Heart left ventricle (tissue), 13 donors: ENCODE measurements around the gene SERPINB13.

Source experiments
- CTCF ChIP-seq, 12 donors: fragments of 200-600 bp; sonication (generic) in 4 of 12; IDR thresholded peaks; one replicate each; pipeline versions ENCODE4 v1.5.0 to v1.8.0; 2018 to 2022; ENCODE audit warnings: antibody characterized with exemption in 12 of 12, mild to moderate bottlenecking in 5 of 12
- POLR2A ChIP-seq, 2 donors: fragments of 450-650 bp; IDR thresholded peaks; one replicate each; pipeline ENCODE4 v1.6.1; 2017; ENCODE audit warnings: antibody characterized with exemption in 2 of 2, mild to moderate bottlenecking in 2 of 2, moderate library complexity in 2 of 2
- donor health status: ischemic (EF 13 %, LVEDD 7.1; RV severe dilation, severe dysfunction).
- donor health status: DM: no; HTN: yes; CAD: no.
- donor health status: DM: no; HTN: no; CAD: no.
- donor health status: ischemic (EF 25% LVEDD 6.9; RV normal size, moderate dysfunction).
- donor health status: ischemic (EF 25% LVEDD 5.7; RV mildly dilated, moderate dysfunction).
- donor health status: ischemic (EF 35%, LVEDD 5.7; RV mildly dilated, moderate dysfunction).
- donor health status: nonischemic (EF 11% LVEDD 7.7; RV severe dilation, severe dysfunction).
- donor health status: DM: yes; HTN: yes; CAD: no.
- donor health status: PGD.
- donor health status: ischemic (EF 29% LVEDD 5.4; RV normal size, mild dysfunction).
- donor health status: nonischemic (EF 23%, LVEDD 6.1; RV moderate dilation, normal function).

- TF ChIP-seq CTCF (IDR thresholded peaks at IDR 0.05) (no peak), POLR2A (IDR thresholded peaks at IDR 0.05) (no peak)
These were observed 35.4 kb upstream of the SERPINB13 start for GRCh38 chr18:63551769-63552168.
